Muscle of arm (tissue), 12 donors: ENCODE results near the gene TBRG4. TPM values are rescaled to one million over a fixed set of nuclear protein-coding genes. Genes with fewer than 3 reads are reported as not detected.
"Not testable (repeated sequence)": the region's sequence is repeated elsewhere in the genome, so short reads cannot be mapped to it uniquely, and the experiment has no call there.

ENCODE experiments used
- DNase-seq: peaks from one replicate; pipeline ENCODE4 v3.0.0-alpha.2; 2013
- polyA plus RNA-seq, 12 donors: library from polyadenylated mRNA; unstranded; fragments of 120-200 nt; gene quantifications; one replicate each; pipeline ENCODE4 v1.2.1, GENCODE V29; 2013; ENCODE audit not compliant: insufficient read length in 12 of 12

The TBRG4 gene
- polyA plus RNA-seq, 12 donors = 30.1 to 87.5 (median 36.7) TPM; not detected in 1

DNA sequence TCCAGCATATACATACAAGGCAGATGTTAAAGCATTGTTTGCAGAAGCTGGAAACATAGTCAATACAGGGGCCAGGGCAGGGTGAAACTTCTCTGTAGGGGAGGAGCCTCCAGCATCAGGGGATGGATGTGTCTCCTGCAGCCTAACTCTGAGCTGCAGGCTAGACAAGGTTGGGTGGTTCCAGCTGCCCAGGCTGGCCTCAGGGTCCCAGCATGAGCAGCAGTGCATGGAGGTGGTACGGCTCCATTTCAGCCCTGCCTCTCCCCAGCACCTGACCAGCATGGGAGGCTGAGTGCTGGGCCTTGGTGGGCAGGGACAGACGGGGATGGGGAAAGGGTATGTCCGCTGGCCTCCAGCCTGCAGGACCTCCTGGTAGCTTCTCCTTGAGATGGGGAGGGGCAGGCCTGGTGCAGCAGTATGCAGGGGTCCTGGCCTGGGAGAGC, 7.4 kb upstream of the TBRG4 start:
- DNase-seq = no peak

DNA sequence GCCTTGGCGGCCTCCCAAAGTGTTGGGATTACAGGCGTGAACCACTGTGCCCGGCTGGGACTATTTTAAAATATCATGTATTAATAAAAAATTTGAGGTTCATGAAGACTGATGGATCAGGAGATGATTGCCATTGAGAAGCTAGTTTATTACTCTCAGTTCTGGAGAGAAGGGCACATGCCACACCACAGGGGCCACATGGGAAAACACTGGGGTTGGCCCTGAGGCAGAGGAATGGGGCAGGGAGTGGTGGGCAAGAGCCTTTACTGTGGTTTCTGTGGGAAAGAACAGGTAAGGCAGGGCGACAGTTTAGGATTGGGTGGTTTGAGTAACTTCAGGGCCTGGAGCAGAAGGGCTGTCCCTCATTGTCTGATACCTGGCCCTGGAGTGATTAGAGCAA, 6.8 kb upstream of the TBRG4 start:
- DNase-seq = no peak

DNA sequence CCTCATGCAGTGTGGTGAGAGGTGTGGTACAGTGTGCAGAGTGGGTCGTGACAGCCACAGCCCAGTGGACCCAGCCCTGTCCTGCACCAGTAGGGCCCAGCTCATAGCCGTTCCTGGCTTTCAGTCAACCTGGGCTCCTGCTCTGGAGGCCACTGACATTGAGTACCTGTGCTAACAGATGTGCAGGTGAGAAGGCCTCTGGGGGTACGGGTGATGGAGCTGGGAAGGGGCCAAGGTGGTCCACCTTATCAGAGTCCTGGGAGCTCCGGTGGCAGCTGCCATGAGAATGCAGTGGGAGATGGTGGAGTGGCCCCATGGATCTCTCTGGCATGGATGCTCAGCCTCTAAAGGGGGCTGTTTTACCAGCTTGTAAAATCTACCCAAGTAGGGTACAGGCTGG, 6.1 kb upstream of the TBRG4 start:
- no peak for DNase-seq

DNA sequence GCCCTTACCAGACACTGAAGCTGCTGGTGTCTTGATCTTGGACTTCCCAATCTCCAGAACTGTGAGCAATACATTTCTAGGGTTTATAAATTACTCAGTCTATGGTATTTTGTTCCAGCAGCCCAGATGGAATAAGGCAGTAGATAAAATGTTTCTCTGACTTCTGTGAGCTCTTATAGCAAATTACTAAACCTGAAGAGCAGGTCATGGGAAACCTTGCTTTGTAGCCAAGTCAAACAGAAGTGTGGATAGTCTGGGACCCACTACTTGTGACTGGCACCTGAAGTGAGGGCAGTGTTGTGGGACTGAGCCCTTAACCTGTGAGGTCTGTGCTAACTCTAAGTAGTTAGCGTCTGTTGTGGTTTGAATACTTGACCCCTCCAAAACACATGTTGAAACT, 4.6 kb upstream of the TBRG4 start:
- no peak for DNase-seq

DNA sequence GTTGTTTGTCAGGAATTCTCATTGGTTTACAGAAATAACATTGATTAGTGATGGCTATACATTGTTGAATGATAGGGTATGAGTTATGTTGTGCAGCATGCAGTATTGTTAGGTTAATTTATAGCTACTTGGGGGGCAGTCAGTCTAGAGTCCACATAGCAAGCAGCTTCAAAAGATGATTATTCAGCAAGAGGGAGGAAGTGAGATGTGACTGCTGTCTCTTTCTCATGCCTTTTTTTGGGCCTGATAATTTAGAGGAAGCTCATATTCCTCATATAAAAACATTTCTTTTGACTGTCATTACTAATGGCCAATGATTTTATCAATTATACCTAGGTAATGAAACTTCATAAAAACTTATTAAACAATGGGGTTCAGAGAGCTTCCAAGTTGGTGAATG, 3.4 kb upstream of the TBRG4 start:
- DNase-seq = no peak

DNA sequence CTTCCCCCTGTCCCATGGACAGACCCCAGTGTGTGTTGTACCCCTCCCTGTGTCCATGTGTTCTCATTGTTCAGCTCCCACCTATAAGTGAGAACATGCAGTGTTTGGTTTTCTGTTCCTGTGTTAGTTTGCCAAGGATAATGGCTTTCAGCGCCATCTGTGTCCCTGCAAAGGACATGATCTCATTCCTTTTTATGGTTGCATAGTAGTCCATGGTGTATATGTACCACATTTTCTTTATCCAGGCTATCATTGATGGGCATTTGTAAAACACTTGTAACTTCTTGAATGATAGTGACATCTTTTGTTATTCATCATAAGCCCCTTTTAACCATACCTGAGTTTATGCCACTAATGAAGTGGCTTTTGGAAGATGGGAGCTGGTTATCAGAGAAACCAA, 2.8 kb upstream of the TBRG4 start:
- not testable (repeated sequence) for DNase-seq

DNA sequence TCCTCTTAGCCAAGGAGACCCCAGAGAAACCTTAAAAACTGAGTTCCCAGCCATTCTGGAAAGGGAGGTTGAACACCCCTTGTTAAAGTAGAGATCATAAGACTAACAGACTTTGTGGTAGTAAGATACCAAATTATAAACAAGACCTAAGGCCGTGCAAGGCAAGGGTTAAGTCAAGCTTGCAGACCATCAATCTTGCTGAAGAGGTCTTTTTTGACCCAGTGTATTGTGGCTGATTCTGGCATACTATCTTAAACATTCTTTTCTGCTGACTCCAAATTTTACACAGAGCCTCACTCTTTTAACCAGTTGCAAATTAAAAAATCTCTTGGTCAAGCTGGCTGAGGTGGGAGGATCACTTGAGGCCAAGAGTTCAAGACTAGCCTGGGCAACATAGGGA, 1.2 kb upstream of the TBRG4 start:
- no peak for DNase-seq

DNA sequence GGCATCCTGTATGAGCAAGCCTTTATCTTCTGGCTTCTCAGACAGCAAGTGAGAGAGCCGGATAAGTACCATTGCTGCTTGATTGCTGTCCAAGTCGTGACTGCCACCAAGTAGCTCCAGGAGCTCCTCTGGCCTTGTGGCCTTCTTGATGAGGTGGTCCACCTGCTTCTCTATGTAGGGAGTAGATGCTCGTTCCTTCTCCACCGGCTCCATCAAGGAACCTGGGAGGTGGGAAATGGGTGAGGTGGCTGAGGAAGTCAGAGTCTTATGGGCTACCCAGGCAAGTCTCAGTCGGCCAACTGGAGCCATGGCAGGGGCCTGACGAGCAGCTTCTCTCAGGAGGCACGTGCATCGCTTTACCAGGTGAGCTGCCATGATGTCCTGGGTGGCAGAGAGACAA, 2.6 kb downstream of the TBRG4 start:
- no peak for DNase-seq

DNA sequence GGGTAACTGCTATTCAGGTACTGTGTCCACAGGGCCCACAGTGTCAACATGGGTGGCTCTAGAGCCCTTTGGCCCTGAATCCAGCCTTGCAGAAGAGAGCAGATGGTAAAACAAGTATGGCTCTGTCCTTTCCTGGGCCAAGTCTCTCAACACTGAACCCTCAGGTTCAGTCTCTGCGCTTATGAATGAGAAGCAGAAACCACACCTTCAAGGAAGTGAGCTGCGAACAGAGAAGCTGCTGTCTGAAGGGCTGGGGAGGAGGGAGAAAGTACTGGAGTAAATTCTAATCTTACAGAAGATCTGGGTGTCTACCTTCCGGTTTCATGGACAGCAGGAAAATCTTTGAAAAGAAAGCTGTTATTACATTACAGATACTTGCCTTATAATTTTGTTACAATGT, 4.1 kb downstream of the TBRG4 start:
- DNase-seq = no peak

DNA sequence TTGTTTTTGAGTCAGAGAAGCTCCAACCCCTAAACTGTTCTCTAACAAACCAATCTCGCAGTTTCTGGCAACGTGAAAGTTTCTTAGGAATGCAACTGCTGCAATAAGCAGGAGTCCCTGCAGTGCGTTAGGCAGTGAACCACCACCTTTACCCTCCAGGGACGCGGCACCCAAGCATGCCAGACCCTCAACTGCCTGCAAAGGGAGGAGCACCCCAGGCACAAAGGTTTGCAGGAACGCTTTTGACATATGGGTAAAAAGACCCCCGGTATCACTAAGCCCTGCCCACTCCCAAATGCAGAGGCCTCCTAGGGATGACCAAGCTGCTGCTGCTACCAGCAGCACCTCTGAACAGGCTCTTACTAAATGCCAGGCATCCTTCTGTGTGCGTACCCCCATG, 4.7 kb downstream of the TBRG4 start:
- DNase-seq = no peak

DNA sequence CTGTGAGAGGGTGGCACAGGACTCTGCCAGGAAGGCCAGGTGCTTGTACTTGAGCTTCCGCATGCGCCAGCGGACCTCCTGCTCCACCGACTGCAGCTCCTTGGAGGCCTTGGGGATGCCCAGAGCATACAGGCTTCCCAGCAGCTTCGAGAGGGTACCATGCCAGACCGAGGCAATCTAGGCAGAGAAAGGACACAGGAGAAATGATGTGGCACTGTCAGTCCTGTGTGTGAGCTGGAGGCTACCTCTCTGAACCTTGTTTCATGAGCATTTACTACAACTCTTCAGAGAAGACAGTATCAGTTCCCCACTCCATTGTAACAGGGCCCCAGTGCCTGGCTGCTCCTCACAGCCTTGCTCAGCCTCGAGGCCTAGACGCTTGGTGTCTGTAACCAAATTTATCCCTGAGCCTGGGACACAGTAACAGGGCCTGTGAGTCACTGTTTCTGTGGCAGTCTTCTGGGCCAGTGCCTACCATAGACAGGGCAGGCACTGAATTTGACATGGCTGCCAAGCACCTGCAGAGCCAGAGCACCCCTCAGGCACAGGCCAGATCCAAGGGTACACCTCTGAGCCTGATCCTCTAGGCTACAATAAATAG, 5.8 kb downstream of the TBRG4 start:
- DNase-seq = no peak

DNA sequence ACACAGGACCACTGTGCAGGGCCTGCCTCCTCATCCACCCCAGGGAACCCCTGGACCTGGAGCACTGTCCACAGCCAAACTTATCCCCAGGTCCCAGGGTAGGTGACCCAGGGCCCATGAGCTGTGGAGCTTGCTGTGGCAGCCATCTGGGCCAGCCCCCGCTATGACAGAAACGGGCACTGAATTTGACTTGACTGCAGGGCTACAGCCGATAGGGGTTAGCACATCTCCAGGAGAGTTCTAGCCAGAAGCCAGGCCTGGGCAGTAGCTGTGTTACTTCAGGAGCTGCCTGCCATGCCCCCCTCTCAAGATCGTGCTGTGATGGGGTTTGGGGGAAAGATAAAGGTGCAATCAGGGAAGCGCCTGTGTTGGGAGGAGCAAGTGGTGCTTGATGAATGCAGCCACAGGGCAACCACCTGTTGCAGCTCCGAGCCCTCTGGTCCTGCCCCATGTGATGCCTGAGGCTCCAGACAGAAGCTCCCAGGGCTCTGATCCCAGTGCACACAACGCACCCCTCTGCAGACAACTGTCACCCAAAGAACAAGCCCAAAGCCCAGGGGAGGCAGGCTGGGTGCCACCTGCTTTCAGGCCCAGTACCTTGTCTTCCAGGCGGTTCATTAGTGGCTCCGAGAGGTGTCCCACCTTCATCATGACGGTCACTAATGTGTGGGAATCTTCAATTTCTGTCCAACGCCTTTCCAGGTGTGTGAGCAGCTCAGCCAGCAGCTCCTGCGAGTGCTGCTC, 6.5 kb downstream of the TBRG4 start:
- DNase-seq = no peak

DNA sequence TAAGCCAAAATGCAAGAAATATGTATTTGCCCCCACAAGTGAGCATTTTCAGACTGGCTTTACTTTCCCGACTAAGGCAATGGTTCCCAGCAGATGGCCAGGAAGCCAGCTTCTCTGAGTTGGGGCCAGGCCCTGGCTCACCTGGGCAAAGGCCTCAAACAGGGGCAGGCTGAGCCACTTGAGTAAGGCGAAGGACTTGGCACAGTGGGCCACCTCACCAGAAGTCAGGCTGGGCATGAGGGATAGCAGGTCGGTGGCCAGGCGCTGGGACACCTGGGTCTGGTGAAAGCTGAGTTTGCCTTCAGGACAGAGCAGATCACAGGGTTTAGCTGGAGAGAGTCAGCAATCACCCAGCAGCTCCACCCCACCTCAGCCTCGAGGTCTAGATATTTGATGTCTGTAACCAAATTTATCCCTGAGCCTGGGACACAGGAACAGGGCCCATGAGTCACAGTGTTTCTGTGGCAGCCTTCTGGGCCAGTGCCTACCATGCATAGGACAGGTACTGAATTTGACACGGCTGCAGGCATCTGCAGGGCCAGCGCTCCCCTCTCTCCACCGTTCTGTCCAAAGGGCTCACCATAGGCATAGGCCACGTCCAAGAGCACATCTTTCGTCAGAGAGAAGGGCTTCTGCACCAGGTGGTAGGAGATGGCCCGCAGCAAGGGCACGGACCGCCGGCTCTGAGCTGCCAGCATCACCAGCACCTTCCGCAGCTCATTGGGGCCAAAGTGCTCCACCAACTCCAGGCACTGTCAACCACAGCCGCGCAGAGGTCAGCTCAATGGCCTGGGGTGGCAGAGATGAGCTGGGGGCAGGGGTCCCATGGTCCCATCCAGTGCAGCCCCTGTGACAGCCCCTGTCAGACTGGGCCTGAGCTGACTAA, 7.3 kb downstream of the TBRG4 start:
- no peak for DNase-seq

DNA sequence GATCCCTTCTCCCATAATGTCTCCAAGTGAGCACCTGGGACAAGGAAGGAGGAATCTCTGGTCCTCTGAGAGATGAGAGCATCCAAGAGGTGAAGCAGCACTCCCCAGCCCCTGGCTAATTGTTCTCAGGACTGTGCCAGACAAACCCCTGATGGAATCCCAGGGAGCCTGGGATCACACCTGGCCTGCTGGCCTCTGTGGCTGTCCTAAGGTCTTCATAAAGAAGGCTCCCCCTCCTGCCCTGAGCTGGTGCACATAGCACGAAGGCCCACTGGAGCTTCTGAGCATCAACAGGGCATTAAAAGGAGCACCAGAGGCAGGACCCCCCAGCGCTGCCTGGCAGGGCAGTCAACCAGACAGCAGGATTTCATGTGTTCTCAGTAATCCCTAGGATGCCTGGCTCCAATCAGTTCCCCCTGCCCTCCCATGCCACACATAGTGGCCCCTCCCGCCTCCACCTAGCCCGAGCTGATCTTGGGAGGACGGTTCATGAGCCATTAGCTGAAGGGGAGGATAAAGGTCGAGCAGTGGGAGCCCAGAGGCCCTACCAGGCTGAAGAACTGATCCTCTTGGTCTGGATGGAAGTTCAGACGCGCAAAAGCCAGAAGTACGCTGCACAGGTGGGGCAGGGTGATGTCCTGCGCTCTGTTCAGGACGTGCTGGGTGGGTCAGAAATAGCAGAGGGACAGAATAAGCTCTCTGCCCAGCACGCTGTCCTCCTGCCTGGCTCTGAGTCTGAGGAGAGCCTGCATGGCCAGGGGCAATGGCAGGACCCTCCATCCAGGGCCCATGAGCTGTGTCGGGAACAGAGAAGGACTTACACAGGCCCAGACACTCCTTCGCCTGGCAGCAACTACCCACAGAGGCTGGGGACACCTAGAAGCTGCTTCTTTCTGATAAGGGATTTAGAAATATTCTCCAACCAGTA, 8.4 kb downstream of the TBRG4 start:
- DNase-seq = no peak

DNA sequence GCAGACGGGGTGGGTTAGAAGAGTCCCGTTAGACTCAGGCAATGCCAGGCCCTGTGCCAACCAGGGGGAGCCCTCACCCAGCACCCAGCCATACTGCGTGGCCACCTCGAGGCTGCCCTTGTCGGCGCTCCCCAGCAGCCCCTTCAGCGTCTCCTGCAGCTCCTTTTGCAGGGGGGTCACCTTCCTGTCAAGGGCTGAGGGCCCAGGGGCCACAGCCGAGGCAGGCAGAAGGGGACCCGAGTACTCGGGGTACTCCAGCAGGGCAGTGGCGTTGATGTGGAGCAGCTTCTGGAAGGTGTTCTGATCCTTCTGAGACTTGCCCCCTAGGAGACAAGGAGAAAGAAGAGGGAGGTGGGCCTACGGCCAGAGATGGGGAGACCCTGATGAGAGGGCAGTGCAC, 9.7 kb downstream of the TBRG4 start:
- no peak for DNase-seq

DNA sequence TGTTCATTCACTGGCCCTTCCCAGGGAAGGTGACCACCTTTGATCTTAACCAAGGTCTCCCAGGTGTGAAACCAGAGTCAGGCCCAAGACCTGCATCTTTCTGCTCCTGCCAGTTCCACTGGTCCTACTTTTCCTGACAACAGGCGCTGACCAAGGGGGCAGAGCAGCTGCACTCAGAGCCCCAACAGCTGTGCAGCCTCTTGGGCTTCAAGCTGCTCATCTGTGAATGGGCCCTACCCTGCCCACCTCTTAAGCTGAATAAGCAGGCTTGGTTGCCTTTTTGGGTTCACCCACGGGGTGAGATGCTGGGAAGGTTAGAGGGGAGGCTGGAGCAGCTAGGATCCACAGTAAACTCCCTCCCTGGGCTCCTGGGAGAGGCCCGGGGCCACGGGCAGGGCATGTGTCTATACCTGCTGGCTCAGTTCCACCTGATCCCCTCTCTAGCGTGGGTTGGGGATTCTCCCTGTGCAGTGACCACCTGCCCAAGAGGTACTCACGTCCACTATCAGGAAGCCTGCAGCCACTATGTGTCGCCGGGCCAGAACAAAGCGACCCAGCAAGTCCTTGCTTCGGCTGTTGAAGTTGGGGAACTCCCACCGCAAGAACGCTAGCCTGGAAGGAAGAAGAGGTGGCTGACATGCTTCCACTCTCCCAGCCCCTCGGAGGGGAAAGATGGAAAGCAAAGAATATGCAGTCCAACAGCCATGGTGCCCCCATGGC, 10.6 kb downstream of the TBRG4 start:
- DNase-seq = no peak

DNA sequence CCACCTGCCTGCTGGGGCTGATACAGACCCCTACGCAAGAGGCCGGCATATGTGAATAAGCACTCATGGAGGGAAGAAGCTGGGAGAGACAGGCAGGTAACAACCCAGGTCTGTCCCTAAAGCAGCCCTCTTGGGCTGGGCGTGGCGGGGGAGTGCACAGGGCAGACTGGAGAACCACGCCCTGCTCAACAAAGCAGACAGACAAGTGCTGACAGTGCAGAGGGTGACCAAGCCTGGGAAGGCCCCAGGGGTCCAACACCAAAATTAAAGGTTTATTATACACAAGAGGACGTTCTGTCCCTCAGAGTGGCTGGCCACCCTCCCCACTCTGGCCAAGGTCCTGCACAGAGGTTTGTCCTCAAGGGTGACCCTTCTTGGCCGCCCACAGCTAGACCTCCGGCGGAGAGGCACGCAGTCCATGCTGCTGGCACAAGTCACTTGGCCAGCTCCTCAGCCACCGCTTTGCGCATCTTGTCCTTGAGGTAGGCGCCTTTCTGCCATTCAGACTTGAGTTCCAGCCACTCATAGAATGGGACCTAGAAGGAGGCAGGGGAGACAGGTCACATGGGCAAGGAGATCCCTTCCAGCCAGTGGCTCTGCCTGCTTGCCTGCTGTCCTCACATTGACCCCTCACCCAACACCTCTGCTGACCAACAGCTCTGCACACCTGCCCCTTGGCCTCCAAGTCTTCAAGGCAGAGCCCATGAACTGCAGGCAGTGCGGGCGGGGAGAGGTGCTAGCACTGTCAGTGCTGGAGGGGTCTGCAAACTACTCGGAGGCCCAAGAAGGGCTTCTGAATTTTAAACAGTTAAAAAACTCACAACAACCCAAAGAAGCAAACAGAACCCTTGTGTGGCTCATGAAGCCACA, 11.4 kb downstream of the TBRG4 start:
- no peak for DNase-seq

DNA sequence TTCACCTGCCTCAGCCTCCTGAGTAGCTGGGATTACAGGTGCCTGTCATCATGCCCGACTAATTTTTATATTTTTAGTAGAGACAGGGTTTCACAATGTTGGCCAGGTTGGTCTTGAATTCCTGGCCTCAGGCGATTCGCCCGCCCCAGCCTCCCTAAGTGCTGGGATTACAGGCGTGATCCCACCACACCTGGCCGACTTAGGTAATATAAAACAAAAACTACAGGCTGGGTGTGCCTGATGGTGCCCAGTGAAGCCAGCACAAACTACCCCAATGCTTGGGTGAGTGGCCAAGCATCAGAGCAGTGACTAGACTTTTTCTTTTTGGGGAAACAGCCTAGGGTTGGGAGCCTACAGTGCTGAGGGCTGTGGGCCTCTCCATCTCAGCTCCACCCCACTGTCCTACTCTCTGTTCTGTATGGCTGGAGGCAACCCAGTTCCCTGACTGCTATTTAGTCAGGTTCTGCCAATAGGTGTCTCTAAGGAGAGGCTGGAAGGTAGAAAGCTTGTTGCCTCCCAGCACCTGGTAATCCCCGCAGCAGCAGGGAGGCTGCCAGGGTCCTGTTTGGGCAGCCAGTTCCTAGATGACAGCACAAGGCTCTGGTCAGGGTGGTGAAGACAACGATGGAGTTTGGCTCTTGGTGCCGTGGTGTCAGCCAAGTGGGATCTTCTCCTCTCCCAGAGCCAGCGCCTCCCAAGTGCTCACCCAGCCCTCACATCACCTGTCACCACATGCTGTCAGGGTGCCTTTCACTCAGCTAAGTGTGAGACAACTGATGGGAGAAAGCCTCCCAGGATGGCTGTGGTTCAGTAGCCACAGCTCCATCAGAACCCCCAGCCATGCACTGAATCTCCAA, 12.3 kb downstream of the TBRG4 start:
- no peak for DNase-seq

DNA sequence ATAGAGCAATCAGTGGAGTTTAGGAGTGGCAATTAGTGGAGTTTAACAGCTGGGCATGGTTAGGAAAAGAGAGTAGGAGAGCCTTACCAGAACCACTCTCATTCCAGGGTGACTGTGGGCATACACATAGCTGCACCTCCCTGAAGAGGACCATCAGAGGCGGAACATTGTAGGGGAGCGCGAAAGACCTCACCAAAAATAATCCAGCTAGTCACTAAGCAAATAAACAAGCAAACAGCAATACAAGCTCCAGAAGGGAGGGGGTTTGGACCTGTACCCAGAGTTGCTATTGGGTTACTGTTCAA, 18.6 kb downstream of the TBRG4 start:
- no peak for DNase-seq
